ENCODE results near the gene DTNBP1. TPM values are rescaled to one million over a fixed set of nuclear protein-coding genes. Genes with fewer than 3 reads are reported as not detected.

The DTNBP1 gene
- 5.4 TPM in 2 replicates for total RNA-seq (2014; rRNA removed; shearing (Covaris generic))

- peak; percentile 74 for DNase-seq (ENCODE audit: low spot score)
- in situ Hi-C loops (cut with HindIII; ENCODE audit: low sequenced_read_pairs), result no loop called here
These were observed at the start of gene DTNBP1 for GRCh38 chr6:15662326-15663129. TSS of gene DTNBP1 (minus strand) at chr6:15663028. CDS start at chr6:15662869, 159 bp downstream.

- DNase-seq (ENCODE audit: low spot score), result no peak
- in situ Hi-C loops (cut with HindIII; ENCODE audit: low sequenced_read_pairs), result no loop called here
These were observed 46.9 kb upstream of the DTNBP1 start for GRCh38 chr6:15709651-15710269.

- in situ Hi-C loops (cut with HindIII; ENCODE audit: low sequenced_read_pairs), result no loop called here
- DNase-seq (ENCODE audit: low spot score), result no peak
These were observed 45.4 kb upstream of the DTNBP1 start for GRCh38 chr6:15708231-15708630.

GRCh38 chr6:15705981-15706380 lies 43.2 kb upstream of the DTNBP1 start:
- DNase-seq (ENCODE audit: low spot score), result no peak
- in situ Hi-C loops (cut with HindIII; ENCODE audit: low sequenced_read_pairs), result no loop called here

- DNase-seq (ENCODE audit: low spot score), result no peak
- in situ Hi-C loops (cut with HindIII; ENCODE audit: low sequenced_read_pairs), result loop anchor here (25.0 kb wide), 1 partner anchor 489 kb away; no protein-coding TSS in a partner anchor
These were observed 35.6 kb upstream of the DTNBP1 start for GRCh38 chr6:15698471-15698870.

GRCh38 chr6:15697895-15698294 lies 35.1 kb upstream of the DTNBP1 start:
- in situ Hi-C loops (cut with HindIII; ENCODE audit: low sequenced_read_pairs), result loop anchor here (25.0 kb wide), 1 partner anchor 489 kb away; no protein-coding TSS in a partner anchor
- DNase-seq (ENCODE audit: low spot score), result no peak

GRCh38 chr6:15691250-15691869 lies 28.5 kb upstream of the DTNBP1 start:
- in situ Hi-C loops (cut with HindIII; ENCODE audit: low sequenced_read_pairs), result loop anchor here (25.0 kb wide), 1 partner anchor 496 kb away; no protein-coding TSS in a partner anchor
- peak; percentile 89 for DNase-seq (ENCODE audit: low spot score)

GRCh38 chr6:15690510-15690909 lies 27.7 kb upstream of the DTNBP1 start:
- peak; percentile 47 for DNase-seq (ENCODE audit: low spot score)

GRCh38 chr6:15689586-15690482 lies 27.0 kb upstream of the DTNBP1 start:
- DNase-seq (ENCODE audit: low spot score), result no peak
- in situ Hi-C loops (cut with HindIII; ENCODE audit: low sequenced_read_pairs), result loop anchor here (25.0 kb wide), 1 partner anchor 497 kb away; no protein-coding TSS in a partner anchor

More at GRCh38 chr6:15690510-15690909, 27.7 kb upstream of the DTNBP1 start:
- in situ Hi-C loops (cut with HindIII; ENCODE audit: low sequenced_read_pairs), result loop anchor here (25.0 kb wide), 1 partner anchor 497 kb away; no protein-coding TSS in a partner anchor

GRCh38 chr6:15685619-15686018 lies 22.8 kb upstream of the DTNBP1 start:
- in situ Hi-C loops (cut with HindIII; ENCODE audit: low sequenced_read_pairs), result loop anchor here (25.0 kb wide), 1 partner anchor 502 kb away; no protein-coding TSS in a partner anchor

GRCh38 chr6:15682965-15683822 lies 20.4 kb upstream of the DTNBP1 start:
- in situ Hi-C loops (cut with HindIII; ENCODE audit: low sequenced_read_pairs), result loop anchor here (25.0 kb wide), 1 partner anchor 504 kb away; no protein-coding TSS in a partner anchor
- DNase-seq (ENCODE audit: low spot score), result no peak

More at GRCh38 chr6:15685619-15686018, 22.8 kb upstream of the DTNBP1 start:
- no peak for DNase-seq (ENCODE audit: low spot score)

- in situ Hi-C loops (cut with HindIII; ENCODE audit: low sequenced_read_pairs), result loop anchor here (25.0 kb wide), 1 partner anchor 505 kb away; no protein-coding TSS in a partner anchor
- no peak for DNase-seq (ENCODE audit: low spot score)
These were observed 19.1 kb upstream of the DTNBP1 start for GRCh38 chr6:15681946-15682345.

GRCh38 chr6:15678514-15678913 lies 15.7 kb upstream of the DTNBP1 start:
- no peak for DNase-seq (ENCODE audit: low spot score)
- in situ Hi-C loops (cut with HindIII; ENCODE audit: low sequenced_read_pairs), result loop anchor here (25.0 kb wide), 1 partner anchor 509 kb away; no protein-coding TSS in a partner anchor

- in situ Hi-C loops (cut with HindIII; ENCODE audit: low sequenced_read_pairs), result loop anchor here (25.0 kb wide), 1 partner anchor 509 kb away; no protein-coding TSS in a partner anchor
These were observed 15.0 kb upstream of the DTNBP1 start for GRCh38 chr6:15677822-15678221.

GRCh38 chr6:15675536-15676220 lies 12.8 kb upstream of the DTNBP1 start:
- in situ Hi-C loops (cut with HindIII; ENCODE audit: low sequenced_read_pairs), result loop anchor here (25.0 kb wide), 1 partner anchor 512 kb away; no protein-coding TSS in a partner anchor
- DNase-seq (ENCODE audit: low spot score), result no peak

More at GRCh38 chr6:15677822-15678221, 15.0 kb upstream of the DTNBP1 start:
- DNase-seq (ENCODE audit: low spot score), result no peak

- DNase-seq (ENCODE audit: low spot score), result no peak
- in situ Hi-C loops (cut with HindIII; ENCODE audit: low sequenced_read_pairs), result loop anchor here (25.0 kb wide), 1 partner anchor 512 kb away; no protein-coding TSS in a partner anchor
These were observed 12.0 kb upstream of the DTNBP1 start for GRCh38 chr6:15674690-15675386.
